ENCODE measurements around the gene RAB29.
"Not testable (repeated sequence)": the region's sequence is repeated elsewhere in the genome, so short reads cannot be mapped to it uniquely, and the experiment has no call there.

Gene RAB29

GRCh38 chr1:205775015-205775716 is at the start of gene RAB29:
RAB29 (minus strand) TSS chr1:205775482; CDS start chr1:205774956, 526 bp downstream.
- peak; percentile 92 for DNase-seq

GRCh38 chr1:205824180-205824579 is 48.9 kb upstream of the RAB29 start:
- no peak for DNase-seq

- not testable (repeated sequence) for DNase-seq
Measured at GRCh38 chr1:205823260-205823659, 48.0 kb upstream of the RAB29 start.

GRCh38 chr1:205822397-205822796 is 47.1 kb upstream of the RAB29 start:
- DNase-seq, result no peak

GRCh38 chr1:205817988-205818387 is 42.7 kb upstream of the RAB29 start:
- DNase-seq, result no peak

GRCh38 chr1:205817364-205817763 is 42.1 kb upstream of the RAB29 start:
- no peak for DNase-seq

- no peak for DNase-seq
Measured at GRCh38 chr1:205813755-205814058, 38.4 kb upstream of the RAB29 start.

- DNase-seq, result peak; percentile 95
Measured at GRCh38 chr1:205812878-205813754, 37.8 kb upstream of the RAB29 start, which contains the start of gene SLC41A1. SLC41A1 (minus strand) TSS chr1:205813198; CDS start chr1:205810441, 2,757 bp downstream.

GRCh38 chr1:205812271-205812877 is 37.1 kb upstream of the RAB29 start:
- DNase-seq, result peak; percentile 42

- peak; percentile 87 for DNase-seq
Measured at GRCh38 chr1:205811660-205812059, 36.4 kb upstream of the RAB29 start.

- peak; percentile 78 for DNase-seq
Measured at GRCh38 chr1:205810448-205811157, 35.3 kb upstream of the RAB29 start.

GRCh38 chr1:205809942-205810345 is 34.7 kb upstream of the RAB29 start:
- DNase-seq, result no peak

GRCh38 chr1:205809469-205809868 is 34.2 kb upstream of the RAB29 start:
- no peak for DNase-seq

- no peak for DNase-seq
Measured at GRCh38 chr1:205805082-205805711, 29.9 kb upstream of the RAB29 start.

- DNase-seq, result no peak
Measured at GRCh38 chr1:205804605-205805004, 29.3 kb upstream of the RAB29 start.

GRCh38 chr1:205803986-205804385 is 28.7 kb upstream of the RAB29 start:
- peak; percentile 79 for DNase-seq

- no peak for DNase-seq
Measured at GRCh38 chr1:205802060-205802459, 26.8 kb upstream of the RAB29 start.

- no peak for DNase-seq
Measured at GRCh38 chr1:205800981-205801703, 25.9 kb upstream of the RAB29 start.

GRCh38 chr1:205800427-205800826 is 25.1 kb upstream of the RAB29 start:
- DNase-seq, result no peak

GRCh38 chr1:205798577-205798976 is 23.3 kb upstream of the RAB29 start:
- no peak for DNase-seq

- DNase-seq, result no peak
Measured at GRCh38 chr1:205797168-205797567, 21.9 kb upstream of the RAB29 start.
